ENCODE results near the gene PLEKHH1. TPM values are rescaled to one million over a fixed set of nuclear protein-coding genes. Genes with fewer than 3 reads are reported as not detected.

Gene PLEKHH1
- total RNA-seq, 1 donor from 2014 or later: 119 TPM

DNA sequence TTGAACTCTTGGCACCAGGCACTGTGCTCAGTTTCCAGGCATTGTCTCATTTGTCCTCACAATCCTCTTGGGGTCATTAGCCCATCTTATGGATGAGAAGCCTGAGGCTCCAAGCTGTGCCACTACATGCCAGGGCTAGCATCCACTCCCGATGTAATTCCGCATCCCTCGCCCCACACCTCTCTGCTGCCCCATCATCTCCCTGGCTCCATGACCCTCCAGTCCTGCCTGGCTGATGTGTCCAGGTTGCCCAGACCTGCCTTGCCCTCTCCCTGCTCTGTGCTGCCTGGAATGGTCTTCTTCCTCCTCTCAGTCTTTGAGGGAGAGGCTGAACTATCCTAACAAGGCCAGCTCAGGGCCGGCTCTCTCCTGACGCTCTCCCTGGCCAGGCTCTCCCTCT is 39.5 kb downstream of the PLEKHH1 start:
- peaks cover 19% of the 10 kb centered on the region for H3K36me3 Mint-ChIP-seq (ENCODE audit: insufficient read depth)
- H3K4me1 Mint-ChIP-seq (ENCODE audit: low read depth): peaks cover 19% of the 10 kb centered on the region
- H3K4me3 Mint-ChIP-seq (ENCODE audit: low read depth): no peak overlapping the region
- H3K27ac Mint-ChIP-seq: no peak overlapping the region
- no peaks in the 10 kb centered on the region for H3K27me3 Mint-ChIP-seq
- TF ChIP-seq, protein P1, sequence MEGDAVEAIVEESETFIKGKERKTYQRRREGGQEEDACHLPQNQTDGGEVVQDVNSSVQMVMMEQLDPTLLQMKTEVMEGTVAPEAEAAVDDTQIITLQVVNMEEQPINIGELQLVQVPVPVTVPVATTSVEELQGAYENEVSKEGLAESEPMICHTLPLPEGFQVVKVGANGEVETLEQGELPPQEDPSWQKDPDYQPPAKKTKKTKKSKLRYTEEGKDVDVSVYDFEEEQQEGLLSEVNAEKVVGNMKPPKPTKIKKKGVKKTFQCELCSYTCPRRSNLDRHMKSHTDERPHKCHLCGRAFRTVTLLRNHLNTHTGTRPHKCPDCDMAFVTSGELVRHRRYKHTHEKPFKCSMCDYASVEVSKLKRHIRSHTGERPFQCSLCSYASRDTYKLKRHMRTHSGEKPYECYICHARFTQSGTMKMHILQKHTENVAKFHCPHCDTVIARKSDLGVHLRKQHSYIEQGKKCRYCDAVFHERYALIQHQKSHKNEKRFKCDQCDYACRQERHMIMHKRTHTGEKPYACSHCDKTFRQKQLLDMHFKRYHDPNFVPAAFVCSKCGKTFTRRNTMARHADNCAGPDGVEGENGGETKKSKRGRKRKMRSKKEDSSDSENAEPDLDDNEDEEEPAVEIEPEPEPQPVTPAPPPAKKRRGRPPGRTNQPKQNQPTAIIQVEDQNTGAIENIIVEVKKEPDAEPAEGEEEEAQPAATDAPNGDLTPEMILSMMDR (IDR thresholded peaks at IDR 0.05; ENCODE audit: unreplicated experiment): no peak
- no peaks in the 10 kb centered on the region for H3K9me3 Mint-ChIP-seq (ENCODE audit: low read depth)
- DNase-seq (ENCODE audit: low spot score, unreplicated experiment): no peak

DNA sequence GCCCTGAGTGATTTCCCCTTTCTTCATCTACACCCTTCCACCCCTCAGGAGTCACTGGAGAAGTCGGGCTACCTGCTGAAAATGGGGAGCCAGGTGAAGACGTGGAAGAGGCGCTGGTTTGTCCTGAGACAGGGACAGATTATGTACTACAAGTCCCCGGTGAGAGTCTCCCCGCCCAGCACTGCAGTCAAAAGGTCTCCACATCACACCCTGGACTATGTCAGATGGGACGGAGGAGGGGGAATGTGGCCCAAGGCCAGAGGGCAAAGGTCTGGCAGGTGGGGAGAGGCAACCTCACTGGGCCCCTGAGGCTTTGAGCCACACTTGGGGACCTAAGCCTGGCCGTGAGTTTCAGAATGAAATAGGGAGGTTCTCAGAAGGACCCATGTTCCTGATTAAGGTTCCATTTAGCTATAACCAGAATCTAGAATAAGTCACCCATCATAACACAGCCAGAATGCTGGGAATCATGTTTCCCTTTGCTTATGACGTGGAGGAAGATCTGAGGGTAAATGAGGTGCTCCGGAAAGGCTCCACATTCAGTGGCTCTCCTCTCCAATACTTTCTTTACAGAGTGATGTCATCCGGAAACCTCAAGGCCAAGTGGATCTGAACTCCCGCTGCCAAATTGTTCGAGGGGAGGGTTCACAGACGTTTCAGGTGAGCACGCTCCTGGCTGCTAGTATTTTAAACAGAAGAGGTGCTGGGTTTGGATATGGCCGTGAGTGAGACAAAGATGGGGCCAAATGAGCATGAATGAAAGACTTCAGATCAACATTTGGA is 40.3 kb downstream of the PLEKHH1 start:
- no peaks in the 10 kb centered on the region for H3K27me3 Mint-ChIP-seq
- H3K4me3 Mint-ChIP-seq (ENCODE audit: low read depth): no peak overlapping the region
- no peak overlapping the region for H3K27ac Mint-ChIP-seq
- DNase-seq (ENCODE audit: low spot score, unreplicated experiment): no peak
- no peaks in the 10 kb centered on the region for H3K9me3 Mint-ChIP-seq (ENCODE audit: low read depth)
- H3K4me1 Mint-ChIP-seq (ENCODE audit: low read depth): peaks cover 18% of the 10 kb centered on the region
- TF ChIP-seq, protein P1 (IDR thresholded peaks at IDR 0.05; ENCODE audit: unreplicated experiment): no peak
- peaks cover 15% of the 10 kb centered on the region for H3K36me3 Mint-ChIP-seq (ENCODE audit: insufficient read depth)

DNA sequence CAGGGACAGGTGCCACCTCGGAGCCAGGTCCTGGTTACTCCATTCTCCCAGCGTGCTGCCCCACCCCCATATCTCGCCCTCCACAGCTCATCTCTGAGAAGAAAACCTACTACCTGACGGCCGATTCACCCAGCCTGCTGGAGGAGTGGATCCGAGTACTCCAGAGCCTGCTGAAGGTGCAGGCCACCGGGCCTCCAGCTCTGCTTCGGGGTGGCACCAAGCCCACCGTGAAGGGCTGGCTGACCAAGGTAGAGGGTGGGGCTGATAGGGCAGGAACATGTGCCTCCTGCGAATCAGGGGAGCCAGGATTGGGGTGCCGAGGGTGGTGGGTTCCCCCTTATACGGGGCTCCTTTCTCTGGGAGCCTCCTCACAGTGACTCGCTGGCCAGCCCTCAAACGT is 41.1 kb downstream of the PLEKHH1 start:
- Mint-ChIP-seq H3K4me3 (ENCODE audit: low read depth) (no peak overlapping the region), H3K9me3 (ENCODE audit: low read depth) (no peaks in the 10 kb centered on the region), H3K4me1 (ENCODE audit: low read depth) (peaks cover 18% of the 10 kb centered on the region), H3K36me3 (ENCODE audit: insufficient read depth) (peaks cover 18% of the 10 kb centered on the region), H3K27me3 (no peaks in the 10 kb centered on the region), H3K27ac (no peak overlapping the region)
- TF ChIP-seq, protein P1 (IDR thresholded peaks at IDR 0.05; ENCODE audit: unreplicated experiment): no peak
- no peak for DNase-seq (ENCODE audit: low spot score, unreplicated experiment)

DNA sequence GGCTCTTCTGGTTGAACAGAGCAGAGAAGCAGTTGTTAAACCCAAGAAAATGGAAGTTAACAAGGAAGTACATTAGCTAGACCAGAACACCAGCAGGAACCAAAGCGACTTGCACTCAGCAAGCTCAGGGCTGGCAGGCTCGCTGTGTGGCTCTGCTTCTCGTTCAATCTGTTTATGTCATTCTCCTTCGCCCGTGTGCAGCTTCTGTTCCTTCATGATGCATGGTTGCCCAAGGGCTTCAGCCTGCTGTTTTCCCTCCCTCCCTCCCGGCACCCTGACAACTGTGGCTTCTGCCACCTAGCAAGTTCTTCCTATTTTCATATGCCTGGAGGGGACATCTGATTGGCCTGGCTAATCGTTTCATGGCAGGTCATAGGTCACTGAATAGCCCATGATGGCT is 41.7 kb downstream of the PLEKHH1 start:
- Mint-ChIP-seq H3K27ac (no peak overlapping the region), H3K9me3 (ENCODE audit: low read depth) (no peaks in the 10 kb centered on the region), H3K36me3 (ENCODE audit: insufficient read depth) (peaks cover 20% of the 10 kb centered on the region), H3K27me3 (no peaks in the 10 kb centered on the region), H3K4me1 (ENCODE audit: low read depth) (peaks cover 18% of the 10 kb centered on the region), H3K4me3 (ENCODE audit: low read depth) (no peak overlapping the region)
- TF ChIP-seq, protein P1 (IDR thresholded peaks at IDR 0.05; ENCODE audit: unreplicated experiment): no peak
- no peak for DNase-seq (ENCODE audit: low spot score, unreplicated experiment)

DNA sequence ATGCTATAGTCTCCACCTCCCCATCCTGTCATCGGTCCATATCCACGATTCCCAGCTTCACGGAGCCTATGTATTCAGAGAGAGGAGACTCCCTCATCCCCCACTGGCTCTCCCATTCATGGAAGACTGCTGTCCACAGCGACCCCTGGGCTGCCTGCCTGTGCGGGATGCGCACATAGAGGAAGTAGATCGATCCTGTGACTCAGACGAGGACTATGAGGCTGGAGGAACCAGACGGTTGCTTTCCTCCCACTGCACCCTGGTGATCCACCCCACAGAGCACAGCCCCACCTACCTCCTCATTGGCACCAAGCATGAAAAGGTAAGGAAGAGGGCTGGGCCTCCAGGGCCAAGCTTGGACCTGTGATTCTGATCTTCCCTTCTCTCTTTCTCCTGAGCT is 42.6 kb downstream of the PLEKHH1 start:
- no peak for DNase-seq (ENCODE audit: low spot score, unreplicated experiment)
- Mint-ChIP-seq H3K36me3 (ENCODE audit: insufficient read depth) (peaks cover 21% of the 10 kb centered on the region), H3K27me3 (no peaks in the 10 kb centered on the region), H3K4me1 (ENCODE audit: low read depth) (peaks cover 18% of the 10 kb centered on the region), H3K27ac (peak overlapping the region; percentile 69), H3K9me3 (ENCODE audit: low read depth) (no peaks in the 10 kb centered on the region), H3K4me3 (ENCODE audit: low read depth) (no peak overlapping the region)
- TF ChIP-seq, protein P1 (IDR thresholded peaks at IDR 0.05; ENCODE audit: unreplicated experiment): no peak
